Muscle layer of colon (tissue), 2 donors: Measurements from ENCODE around the gene MAPKAPK2.

Experiments used
- H3K27ac ChIP-seq: one replicate; pipeline ENCODE4 v1.7.0; 2013; ENCODE audit warnings: low read depth, mild to moderate bottlenecking, low read length, moderate library complexity
- H3K27me3 ChIP-seq, 2 donors: one replicate each; pipeline ENCODE4 v1.7.0; 2013; ENCODE audit warnings: low read length in 2 of 2, mild to moderate bottlenecking in 2 of 2; ENCODE audit not compliant: insufficient read depth in 2 of 2, control insufficient read depth in 1 of 2
- H3K36me3 ChIP-seq: one replicate; pipeline ENCODE4 v1.7.0; 2013; ENCODE audit warnings: mild to moderate bottlenecking, low read length; ENCODE audit not compliant: insufficient read depth
- H3K4me1 ChIP-seq: one replicate; pipeline ENCODE4 v1.7.0; 2013; ENCODE audit warnings: mild to moderate bottlenecking, low read length; ENCODE audit not compliant: insufficient read depth
- H3K4me3 ChIP-seq, 2 donors: one replicate each; pipeline ENCODE4 v1.7.0; 2013; ENCODE audit warnings: low read length in 2 of 2, low read depth in 1 of 2, mild to moderate bottlenecking in 1 of 2, moderate library complexity in 1 of 2
- H3K9ac ChIP-seq: one replicate; pipeline ENCODE4 v1.7.0; 2013; ENCODE audit warnings: low read length
- H3K9me3 ChIP-seq: one replicate; pipeline ENCODE4 v1.7.0; 2013; ENCODE audit warnings: mild to moderate bottlenecking, low read length
- donor health status: abdominal sarcoma.
- donor health status: Adenocarcinoma of cecum.

Gene MAPKAPK2

GRCh38 chr1:206728697-206728987, 43.9 kb downstream of the MAPKAPK2 start:
- H3K4me3 ChIP-seq: no peak overlapping the region
- no peaks in the 10 kb centered on the region for H3K27me3 ChIP-seq
- no peak overlapping the region for H3K27ac ChIP-seq
- H3K4me1 ChIP-seq: peaks cover 39% of the 10 kb centered on the region
- no peak overlapping the region for H3K9ac ChIP-seq
- no peaks in the 10 kb centered on the region for H3K9me3 ChIP-seq
- H3K36me3 ChIP-seq: peaks cover 44% of the 10 kb centered on the region

GRCh38 chr1:206729050-206729449, 44.3 kb downstream of the MAPKAPK2 start:
- Histone ChIP-seq H3K9me3 (no peaks in the 10 kb centered on the region), H3K4me3 (no peak overlapping the region), H3K27me3 (no peaks in the 10 kb centered on the region), H3K9ac (no peak overlapping the region), H3K36me3 (peaks cover 44% of the 10 kb centered on the region), H3K4me1 (peaks cover 35% of the 10 kb centered on the region), H3K27ac (no peak overlapping the region)

GRCh38 chr1:206729507-206729906, 44.8 kb downstream of the MAPKAPK2 start:
- H3K9ac ChIP-seq: no peak overlapping the region
- peaks cover 30% of the 10 kb centered on the region for H3K4me1 ChIP-seq
- no peaks in the 10 kb centered on the region for H3K9me3 ChIP-seq
- no peaks in the 10 kb centered on the region for H3K27me3 ChIP-seq
- H3K27ac ChIP-seq: no peak overlapping the region
- H3K36me3 ChIP-seq: peaks cover 44% of the 10 kb centered on the region
- no peak overlapping the region for H3K4me3 ChIP-seq

GRCh38 chr1:206732508-206732907, 47.8 kb downstream of the MAPKAPK2 start:
- Histone ChIP-seq H3K9ac (no peak overlapping the region), H3K4me3 (no peak overlapping the region), H3K27ac (no peak overlapping the region), H3K4me1 (peaks cover 8% of the 10 kb centered on the region), H3K36me3 (peaks cover 52% of the 10 kb centered on the region), H3K27me3 (no peaks in the 10 kb centered on the region), H3K9me3 (no peaks in the 10 kb centered on the region)

GRCh38 chr1:206732992-206733391, 48.3 kb downstream of the MAPKAPK2 start:
- no peak overlapping the region for H3K9ac ChIP-seq
- H3K27me3 ChIP-seq: no peaks in the 10 kb centered on the region
- no peak overlapping the region for H3K27ac ChIP-seq
- H3K4me3 ChIP-seq: no peak overlapping the region
- H3K36me3 ChIP-seq: peaks cover 52% of the 10 kb centered on the region
- no peaks in the 10 kb centered on the region for H3K9me3 ChIP-seq
- peaks cover 5% of the 10 kb centered on the region for H3K4me1 ChIP-seq

GRCh38 chr1:206734499-206735142, 49.9 kb downstream of the MAPKAPK2 start:
- no peaks in the 10 kb centered on the region for H3K27me3 ChIP-seq
- peaks cover 46% of the 10 kb centered on the region for H3K36me3 ChIP-seq
- no peak overlapping the region for H3K9ac ChIP-seq
- no peak overlapping the region for H3K27ac ChIP-seq
- no peaks in the 10 kb centered on the region for H3K4me1 ChIP-seq
- H3K4me3 ChIP-seq: no peak overlapping the region
- H3K9me3 ChIP-seq: no peaks in the 10 kb centered on the region

GRCh38 chr1:206735553-206736031, 50.9 kb downstream of the MAPKAPK2 start:
- Histone ChIP-seq H3K27me3 (no peaks in the 10 kb centered on the region), H3K9ac (no peak overlapping the region), H3K4me3 (no peak overlapping the region), H3K9me3 (no peaks in the 10 kb centered on the region), H3K36me3 (peaks cover 36% of the 10 kb centered on the region), H3K27ac (no peak overlapping the region), H3K4me1 (no peaks in the 10 kb centered on the region)

GRCh38 chr1:206736878-206737728, 52.4 kb downstream of the MAPKAPK2 start:
- no peak overlapping the region for H3K9ac ChIP-seq
- peaks cover 21% of the 10 kb centered on the region for H3K36me3 ChIP-seq
- no peaks in the 10 kb centered on the region for H3K27me3 ChIP-seq
- no peak overlapping the region for H3K27ac ChIP-seq
- H3K4me3 ChIP-seq: no peak overlapping the region
- H3K9me3 ChIP-seq: no peaks in the 10 kb centered on the region
- H3K4me1 ChIP-seq: no peaks in the 10 kb centered on the region

GRCh38 chr1:206737729-206738201, 53.1 kb downstream of the MAPKAPK2 start:
- Histone ChIP-seq H3K9ac (no peak overlapping the region), H3K4me3 (no peak overlapping the region), H3K27me3 (no peaks in the 10 kb centered on the region), H3K27ac (no peak overlapping the region), H3K9me3 (no peaks in the 10 kb centered on the region), H3K4me1 (no peaks in the 10 kb centered on the region), H3K36me3 (peaks cover 14% of the 10 kb centered on the region)

- Histone ChIP-seq H3K27ac (no peak overlapping the region), H3K9me3 (no peaks in the 10 kb centered on the region), H3K4me3 (no peak overlapping the region), H3K9ac (no peak overlapping the region), H3K4me1 (no peaks in the 10 kb centered on the region), H3K27me3 (no peaks in the 10 kb centered on the region), H3K36me3 (peaks cover 8% of the 10 kb centered on the region)
Measured at GRCh38 chr1:206738370-206739366, 54.0 kb downstream of the MAPKAPK2 start.
